Measurements from ENCODE around the gene SLC22A7. TPM values are rescaled to one million over a fixed set of nuclear protein-coding genes. Genes with fewer than 3 reads are reported as not detected.
A peak's percentile ranks its signal among the peaks of the same experiment; 100 is the strongest.

SLC22A7 gene
- polyA plus RNA-seq, 1 donor (not counting 4 experiments of a cell fraction or from before 2014, with no cell fraction given), result not detected

DNA sequence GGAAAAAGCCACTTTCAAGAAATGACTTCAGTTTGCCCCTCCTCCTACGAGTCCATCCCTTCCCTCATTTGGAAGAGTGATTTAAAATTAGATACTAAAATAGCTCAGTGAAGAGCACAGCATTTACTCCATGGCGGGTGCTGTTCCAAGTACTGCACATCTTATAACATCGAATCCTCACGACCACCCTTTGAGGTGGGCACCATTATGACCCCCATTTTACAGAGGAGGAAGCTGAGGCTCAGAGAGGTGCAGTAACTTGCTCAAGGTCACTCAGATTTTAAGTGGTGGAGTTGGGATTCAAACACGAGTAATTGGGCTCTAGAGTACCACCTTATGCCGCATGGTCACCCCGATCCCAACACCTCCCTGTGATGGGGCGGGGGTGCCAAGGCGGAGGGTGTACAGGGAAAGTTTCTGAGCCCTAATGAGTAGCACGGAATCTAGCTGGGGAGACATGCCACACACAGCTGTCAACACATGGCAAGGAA is 29.2 kb upstream of the SLC22A7 start:
- TF ChIP-seq, protein P1, sequence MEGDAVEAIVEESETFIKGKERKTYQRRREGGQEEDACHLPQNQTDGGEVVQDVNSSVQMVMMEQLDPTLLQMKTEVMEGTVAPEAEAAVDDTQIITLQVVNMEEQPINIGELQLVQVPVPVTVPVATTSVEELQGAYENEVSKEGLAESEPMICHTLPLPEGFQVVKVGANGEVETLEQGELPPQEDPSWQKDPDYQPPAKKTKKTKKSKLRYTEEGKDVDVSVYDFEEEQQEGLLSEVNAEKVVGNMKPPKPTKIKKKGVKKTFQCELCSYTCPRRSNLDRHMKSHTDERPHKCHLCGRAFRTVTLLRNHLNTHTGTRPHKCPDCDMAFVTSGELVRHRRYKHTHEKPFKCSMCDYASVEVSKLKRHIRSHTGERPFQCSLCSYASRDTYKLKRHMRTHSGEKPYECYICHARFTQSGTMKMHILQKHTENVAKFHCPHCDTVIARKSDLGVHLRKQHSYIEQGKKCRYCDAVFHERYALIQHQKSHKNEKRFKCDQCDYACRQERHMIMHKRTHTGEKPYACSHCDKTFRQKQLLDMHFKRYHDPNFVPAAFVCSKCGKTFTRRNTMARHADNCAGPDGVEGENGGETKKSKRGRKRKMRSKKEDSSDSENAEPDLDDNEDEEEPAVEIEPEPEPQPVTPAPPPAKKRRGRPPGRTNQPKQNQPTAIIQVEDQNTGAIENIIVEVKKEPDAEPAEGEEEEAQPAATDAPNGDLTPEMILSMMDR (optimal IDR thresholded peaks at IDR 0.05 in 1 of 3, IDR thresholded peaks at IDR 0.05 in 1 of 3, conservative IDR thresholded peaks at IDR 0.05 in 1 of 3; ENCODE audit: extremely low read depth in 1 of 3, insufficient read depth in 2 of 3, low read length in 3 of 3), result no peak
- no peak for TF ChIP-seq EZH2 (IDR thresholded peaks at IDR 0.05; ENCODE audit: low read length)
- no peak overlapping the region for H3K4me3 ChIP-seq (ENCODE audit: control insufficient read depth in 2 of 3, extremely low read depth in 1 of 3, insufficient read depth in 2 of 3, low read depth in 1 of 3, low read length in 3 of 3)

DNA sequence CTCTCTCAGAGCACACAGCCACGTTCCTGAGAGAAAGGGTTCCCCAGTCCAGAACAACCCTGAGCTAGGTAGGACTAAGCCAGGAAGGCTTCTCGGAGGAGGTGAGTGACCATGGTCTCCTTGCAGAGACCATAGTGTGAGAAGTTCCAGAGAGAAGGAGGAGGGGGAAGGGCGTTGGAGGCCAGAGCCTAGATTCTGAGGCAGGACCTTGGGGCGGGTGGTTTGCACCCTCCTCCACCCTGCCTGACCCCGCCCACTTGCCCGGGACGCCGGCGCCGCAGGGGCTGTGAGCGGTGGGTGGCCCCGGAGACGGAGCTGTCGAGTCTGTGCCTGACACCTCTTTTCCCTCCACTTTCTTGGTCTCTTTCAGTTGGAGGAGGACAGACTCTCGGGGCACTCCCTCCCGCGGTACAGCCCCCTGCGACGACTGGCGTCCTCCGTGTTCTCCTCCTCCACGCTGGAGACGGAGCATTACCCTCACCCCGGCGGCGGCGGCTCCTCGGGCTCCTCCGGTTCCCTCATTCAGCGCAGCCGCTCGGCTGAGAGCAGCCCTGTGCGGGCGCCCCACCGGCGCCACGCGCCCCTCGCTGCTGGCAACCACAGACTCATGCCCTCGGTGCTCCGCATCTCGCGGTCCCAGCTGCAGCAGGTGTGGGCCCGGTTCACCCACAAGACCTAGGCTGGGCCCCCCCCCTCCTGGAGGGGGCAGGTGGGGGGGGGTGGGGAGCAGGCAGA is 28.6 kb upstream of the SLC22A7 start:
- DNase-seq (ENCODE audit: low read depth, low spot score) (no peak), FAIRE-seq (no peak)
- H3K4me3 ChIP-seq (ENCODE audit: control insufficient read depth in 2 of 3, extremely low read depth in 1 of 3, insufficient read depth in 2 of 3, low read depth in 1 of 3, low read length in 3 of 3), result peak overlapping the region in 2 of 3 experiments; percentile 19 to 41
- H3K27ac ChIP-seq (ENCODE audit: control insufficient read depth, insufficient read depth, low read length), result no peak overlapping the region
- no peak overlapping the region for H3K9ac ChIP-seq (ENCODE audit: control insufficient read depth, extremely low read depth, insufficient read depth, low read length)
- H3K79me2 ChIP-seq (ENCODE audit: control insufficient read depth, insufficient read depth, low read length), result no peaks in the 10 kb centered on the region
- H4K20me1 ChIP-seq (ENCODE audit: control insufficient read depth, extremely low read depth, insufficient read depth, low read length), result no peaks in the 10 kb centered on the region
- TF ChIP-seq, protein P1 (optimal IDR thresholded peaks at IDR 0.05 in 1 of 3, IDR thresholded peaks at IDR 0.05 in 1 of 3, conservative IDR thresholded peaks at IDR 0.05 in 1 of 3; ENCODE audit: extremely low read depth in 1 of 3, insufficient read depth in 2 of 3, low read length in 3 of 3), result no peak
- TF ChIP-seq EZH2 (IDR thresholded peaks at IDR 0.05; ENCODE audit: low read length), result no peak
- peak overlapping the region; percentile 59 for H2AFZ ChIP-seq (ENCODE audit: control insufficient read depth, low read length)
- H3K9me1 ChIP-seq (ENCODE audit: control insufficient read depth, extremely low read depth, insufficient read depth, low read length), result no peaks in the 10 kb centered on the region
- no peaks in the 10 kb centered on the region for H3K9me3 ChIP-seq (ENCODE audit: control insufficient read depth, low read depth, low read length)
- dilution Hi-C loops (cut with MboI; ENCODE audit: extremely low pct_ligation_motif_present, low sequenced_read_pairs), result no loop called here
- peak overlapping the region; percentile 82 for H3K4me2 ChIP-seq (ENCODE audit: control insufficient read depth, extremely low read depth, insufficient read depth, low read depth, low read length)
- no peaks in the 10 kb centered on the region for H3K36me3 ChIP-seq (ENCODE audit: control insufficient read depth in 2 of 2, extremely low read depth in 1 of 2, insufficient read depth in 2 of 2, low read length in 2 of 2)
- H3K4me1 ChIP-seq (ENCODE audit: control insufficient read depth, extremely low read depth, insufficient read depth, low read length), result peaks cover 5% of the 10 kb centered on the region
- peaks cover 39% of the 10 kb centered on the region for H3K27me3 ChIP-seq (ENCODE audit: control insufficient read depth, extremely low read depth, insufficient read depth, low read length)

More for the DNA sequence above, 29.2 kb upstream of the SLC22A7 start:
- Histone ChIP-seq H3K27ac (ENCODE audit: control insufficient read depth, insufficient read depth, low read length) (no peak overlapping the region), H3K36me3 (ENCODE audit: control insufficient read depth in 2 of 2, extremely low read depth in 1 of 2, insufficient read depth in 2 of 2, low read length in 2 of 2) (no peaks in the 10 kb centered on the region), H3K9me3 (ENCODE audit: control insufficient read depth, low read depth, low read length) (no peaks in the 10 kb centered on the region), H3K9me1 (ENCODE audit: control insufficient read depth, extremely low read depth, insufficient read depth, low read length) (no peaks in the 10 kb centered on the region), H2AFZ (ENCODE audit: control insufficient read depth, low read length) (no peak overlapping the region), H3K4me1 (ENCODE audit: control insufficient read depth, extremely low read depth, insufficient read depth, low read length) (peaks cover 5% of the 10 kb centered on the region), H3K27me3 (ENCODE audit: control insufficient read depth, extremely low read depth, insufficient read depth, low read length) (peaks cover 33% of the 10 kb centered on the region), H4K20me1 (ENCODE audit: control insufficient read depth, extremely low read depth, insufficient read depth, low read length) (no peaks in the 10 kb centered on the region), H3K4me2 (ENCODE audit: control insufficient read depth, extremely low read depth, insufficient read depth, low read depth, low read length) (peak overlapping the region; percentile 82), H3K79me2 (ENCODE audit: control insufficient read depth, insufficient read depth, low read length) (no peaks in the 10 kb centered on the region), H3K9ac (ENCODE audit: control insufficient read depth, extremely low read depth, insufficient read depth, low read length) (no peak overlapping the region)
- DNase-seq (ENCODE audit: low read depth, low spot score) (no peak), FAIRE-seq (no peak)
- dilution Hi-C loops (cut with MboI; ENCODE audit: extremely low pct_ligation_motif_present, low sequenced_read_pairs), result no loop called here
